Measurements from ENCODE around the gene GLIPR1L1.
A peak's percentile ranks its signal among the peaks of the same experiment; 100 is the strongest.

The GLIPR1L1 gene

DNA sequence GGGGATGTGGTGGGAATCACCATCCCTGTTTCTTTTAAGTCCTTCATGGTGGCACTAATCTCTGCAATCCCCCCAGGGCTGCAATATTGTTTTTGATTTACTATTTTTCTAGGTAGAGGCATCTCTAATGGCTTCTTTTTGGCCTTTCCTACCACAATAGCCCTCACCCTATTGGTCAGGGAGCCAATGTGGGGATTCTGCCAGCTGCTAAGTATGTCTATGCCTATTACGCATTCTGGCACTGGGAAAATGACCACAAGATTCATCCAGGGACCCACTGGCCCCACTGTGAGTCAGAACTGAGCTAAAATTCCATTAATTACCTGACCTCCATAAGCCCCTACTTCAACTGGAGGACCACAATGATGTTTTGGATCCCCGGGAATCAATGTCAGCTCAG, 40.5 kb downstream of the GLIPR1L1 start:
- H3K27me3 ChIP-seq (ENCODE audit: control insufficient read depth in 1 of 2, insufficient read depth in 1 of 2, low read length in 2 of 2): no peaks in the 10 kb centered on the region
- no peak overlapping the region for H3K9ac ChIP-seq (ENCODE audit: low read length)
- H3K4me1 ChIP-seq (ENCODE audit: control insufficient read depth, insufficient read depth, low read depth, low read length): no peaks in the 10 kb centered on the region
- no peak overlapping the region for H2BK120ac ChIP-seq (ENCODE audit: low read depth, low read length)
- H3K14ac ChIP-seq (ENCODE audit: low read length in 2 of 2): no peak overlapping the region
- H2BK15ac ChIP-seq (ENCODE audit: low read depth, poor library complexity, severe bottlenecking): no peak overlapping the region
- no peak overlapping the region for H3K4ac ChIP-seq (ENCODE audit: low read depth in 1 of 2, low read length in 2 of 2)
- H2AK5ac ChIP-seq (ENCODE audit: low read length, severe bottlenecking): no peak overlapping the region
- H3K79me1 ChIP-seq (replicated peaks; ENCODE audit: low read length, poor library complexity, severe bottlenecking): no peaks in the 10 kb centered on the region
- no peak for DNase-seq
- no peak overlapping the region for H3K18ac ChIP-seq (ENCODE audit: low read depth in 1 of 2, low read length in 2 of 2)
- H2BK12ac ChIP-seq (ENCODE audit: low read length in 2 of 2): no peak overlapping the region
- H3K9me3 ChIP-seq (ENCODE audit: control insufficient read depth, low read length): no peaks in the 10 kb centered on the region
- H3K4me2 ChIP-seq (ENCODE audit: low read length, poor library complexity, severe bottlenecking): no peak overlapping the region
- H4K91ac ChIP-seq (ENCODE audit: low read length): no peak overlapping the region
- H3K27ac ChIP-seq (ENCODE audit: low read length, poor library complexity, severe bottlenecking): no peak overlapping the region
- no peak overlapping the region for H3K23ac ChIP-seq (ENCODE audit: low read length in 2 of 2)
- H4K8ac ChIP-seq (ENCODE audit: low read length): no peak overlapping the region
- H3K36me3 ChIP-seq (ENCODE audit: control insufficient read depth in 1 of 2, insufficient read depth in 2 of 2, low read depth in 1 of 2, low read length in 2 of 2): no peaks in the 10 kb centered on the region
- WGBS: 97% methylated on average over 2 of the region's 2 CpGs
- H2BK5ac ChIP-seq (ENCODE audit: low read depth, low read length, poor library complexity, severe bottlenecking): no peak overlapping the region
- no peak overlapping the region for H2AFZ ChIP-seq (ENCODE audit: low read depth, low read length)
- H3K4me3 ChIP-seq (ENCODE audit: insufficient read depth in 1 of 2, low read depth in 1 of 2, low read length in 2 of 2): no peak overlapping the region

DNA sequence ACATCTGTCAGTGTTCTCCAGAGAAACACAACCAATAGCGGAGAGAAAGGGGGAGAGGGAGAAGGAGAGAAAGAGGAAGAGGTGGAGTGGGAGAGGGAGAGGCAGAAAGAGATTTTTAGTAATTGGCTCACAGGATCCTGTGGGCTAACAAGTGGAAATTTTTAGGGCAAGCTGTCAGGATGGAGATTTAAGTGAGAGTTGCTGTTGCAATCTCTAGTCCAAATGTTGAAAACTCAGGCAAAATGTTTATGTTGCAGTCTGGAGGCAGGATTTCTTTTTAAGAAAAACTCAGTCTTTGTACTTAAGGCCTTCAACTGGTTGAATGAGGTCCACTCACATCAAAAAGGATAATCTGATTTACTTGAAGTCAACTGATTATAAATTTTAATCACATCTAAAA, 43.9 kb downstream of the GLIPR1L1 start:
- H3K79me1 ChIP-seq (replicated peaks; ENCODE audit: low read length, poor library complexity, severe bottlenecking): no peaks in the 10 kb centered on the region
- peak; percentile 72 for DNase-seq
- no peak overlapping the region for H3K4me2 ChIP-seq (ENCODE audit: low read length, poor library complexity, severe bottlenecking)
- peak overlapping the region; percentile 28 for H3K9ac ChIP-seq (ENCODE audit: low read length)
- no peaks in the 10 kb centered on the region for H3K36me3 ChIP-seq (ENCODE audit: control insufficient read depth in 1 of 2, insufficient read depth in 2 of 2, low read depth in 1 of 2, low read length in 2 of 2)
- H4K91ac ChIP-seq (ENCODE audit: low read length): no peak overlapping the region
- no peak overlapping the region for H3K27ac ChIP-seq (ENCODE audit: low read length, poor library complexity, severe bottlenecking)
- no peaks in the 10 kb centered on the region for H3K27me3 ChIP-seq (ENCODE audit: control insufficient read depth in 1 of 2, insufficient read depth in 1 of 2, low read length in 2 of 2)
- no peak overlapping the region for H3K23ac ChIP-seq (ENCODE audit: low read length in 2 of 2)
- H2BK120ac ChIP-seq (ENCODE audit: low read depth, low read length): no peak overlapping the region
- H2AK5ac ChIP-seq (ENCODE audit: low read length, severe bottlenecking): no peak overlapping the region
- no peak overlapping the region for H3K14ac ChIP-seq (ENCODE audit: low read length in 2 of 2)
- H4K8ac ChIP-seq (ENCODE audit: low read length): no peak overlapping the region
- no peak overlapping the region for H3K4me3 ChIP-seq (ENCODE audit: insufficient read depth in 1 of 2, low read depth in 1 of 2, low read length in 2 of 2)
- H2AFZ ChIP-seq (ENCODE audit: low read depth, low read length): no peak overlapping the region
- no peaks in the 10 kb centered on the region for H3K9me3 ChIP-seq (ENCODE audit: control insufficient read depth, low read length)
- WGBS: 97% methylated on average over 1 of the region's 1 CpG
- no peak overlapping the region for H2BK15ac ChIP-seq (ENCODE audit: low read depth, poor library complexity, severe bottlenecking)
- no peak overlapping the region for H3K4ac ChIP-seq (ENCODE audit: low read depth in 1 of 2, low read length in 2 of 2)
- no peak overlapping the region for H3K18ac ChIP-seq (ENCODE audit: low read depth in 1 of 2, low read length in 2 of 2)
- H3K4me1 ChIP-seq (ENCODE audit: control insufficient read depth, insufficient read depth, low read depth, low read length): no peaks in the 10 kb centered on the region
- H2BK5ac ChIP-seq (ENCODE audit: low read depth, low read length, poor library complexity, severe bottlenecking): no peak overlapping the region
- H2BK12ac ChIP-seq (ENCODE audit: low read length in 2 of 2): no peak overlapping the region

DNA sequence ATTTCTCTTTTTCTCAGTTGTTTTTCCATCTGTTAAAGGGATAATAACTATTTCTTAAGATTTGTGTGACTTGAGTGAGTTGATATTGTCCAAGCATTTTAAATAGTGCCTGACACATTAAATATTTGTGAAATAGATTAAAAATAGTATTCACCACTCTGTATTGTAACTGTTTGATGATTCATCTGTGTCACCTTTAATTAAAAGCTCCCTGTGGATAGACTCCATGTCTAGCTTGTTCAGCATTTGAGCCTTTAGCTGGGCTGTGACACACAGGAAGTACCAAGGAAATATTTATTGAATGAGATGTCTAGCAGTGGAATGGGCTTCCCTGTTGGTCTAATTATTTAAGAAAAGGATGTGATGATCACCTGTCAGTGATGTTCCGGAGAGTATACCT, 54.6 kb downstream of the GLIPR1L1 start:
- H4K91ac ChIP-seq (ENCODE audit: low read length): no peak overlapping the region
- H2BK12ac ChIP-seq (ENCODE audit: low read length in 2 of 2): no peak overlapping the region
- H2BK5ac ChIP-seq (ENCODE audit: low read depth, low read length, poor library complexity, severe bottlenecking): no peak overlapping the region
- no peak overlapping the region for H2AFZ ChIP-seq (ENCODE audit: low read depth, low read length)
- peak; percentile 36 for DNase-seq
- H3K4me1 ChIP-seq (ENCODE audit: control insufficient read depth, insufficient read depth, low read depth, low read length): no peaks in the 10 kb centered on the region
- H3K27me3 ChIP-seq (ENCODE audit: control insufficient read depth in 1 of 2, insufficient read depth in 1 of 2, low read length in 2 of 2): no peaks in the 10 kb centered on the region
- no peak overlapping the region for H2BK120ac ChIP-seq (ENCODE audit: low read depth, low read length)
- no peaks in the 10 kb centered on the region for H3K9me3 ChIP-seq (ENCODE audit: control insufficient read depth, low read length)
- no peak overlapping the region for H3K14ac ChIP-seq (ENCODE audit: low read length in 2 of 2)
- no peak overlapping the region for H4K8ac ChIP-seq (ENCODE audit: low read length)
- no peak overlapping the region for H2AK5ac ChIP-seq (ENCODE audit: low read length, severe bottlenecking)
- H3K4ac ChIP-seq (ENCODE audit: low read depth in 1 of 2, low read length in 2 of 2): no peak overlapping the region
- H3K4me3 ChIP-seq (ENCODE audit: insufficient read depth in 1 of 2, low read depth in 1 of 2, low read length in 2 of 2): peak overlapping the region in 1 of 2 experiments; percentile 85
- H2BK15ac ChIP-seq (ENCODE audit: low read depth, poor library complexity, severe bottlenecking): no peak overlapping the region
- H3K23ac ChIP-seq (ENCODE audit: low read length in 2 of 2): no peak overlapping the region
- no peak overlapping the region for H3K27ac ChIP-seq (ENCODE audit: low read length, poor library complexity, severe bottlenecking)
- H3K4me2 ChIP-seq (ENCODE audit: low read length, poor library complexity, severe bottlenecking): no peak overlapping the region
- H3K18ac ChIP-seq (ENCODE audit: low read depth in 1 of 2, low read length in 2 of 2): no peak overlapping the region
- peak overlapping the region; percentile 99 for H3K9ac ChIP-seq (ENCODE audit: low read length)
- WGBS: 88% methylated on average over 1 of the region's 1 CpG
- no peaks in the 10 kb centered on the region for H3K36me3 ChIP-seq (ENCODE audit: control insufficient read depth in 1 of 2, insufficient read depth in 2 of 2, low read depth in 1 of 2, low read length in 2 of 2)
- H3K79me1 ChIP-seq (replicated peaks; ENCODE audit: low read length, poor library complexity, severe bottlenecking): no peaks in the 10 kb centered on the region

DNA sequence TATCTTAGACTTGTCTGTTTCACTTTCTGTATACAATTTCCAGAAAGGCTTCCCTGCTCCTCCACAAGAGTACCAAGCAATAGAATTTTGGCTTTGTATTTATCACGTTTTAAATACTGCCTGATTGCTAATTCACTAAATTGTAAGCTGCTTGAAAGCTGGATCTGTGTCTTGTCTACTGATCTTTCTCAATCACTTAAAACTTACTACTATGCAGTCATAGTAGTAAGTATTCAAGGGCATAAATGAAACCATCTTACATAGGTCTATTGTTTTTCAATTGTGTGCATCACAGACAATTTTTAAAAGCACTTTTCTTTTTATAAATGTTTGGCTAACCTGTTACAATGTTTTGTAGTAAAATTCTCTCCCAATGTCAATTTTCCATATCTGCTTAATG, 55.2 kb downstream of the GLIPR1L1 start:
- H3K23ac ChIP-seq (ENCODE audit: low read length in 2 of 2): no peak overlapping the region
- no peaks in the 10 kb centered on the region for H3K36me3 ChIP-seq (ENCODE audit: control insufficient read depth in 1 of 2, insufficient read depth in 2 of 2, low read depth in 1 of 2, low read length in 2 of 2)
- H3K27ac ChIP-seq (ENCODE audit: low read length, poor library complexity, severe bottlenecking): no peak overlapping the region
- H3K9ac ChIP-seq (ENCODE audit: low read length): peak overlapping the region; percentile 99
- no peak overlapping the region for H3K18ac ChIP-seq (ENCODE audit: low read depth in 1 of 2, low read length in 2 of 2)
- no peak overlapping the region for H3K14ac ChIP-seq (ENCODE audit: low read length in 2 of 2)
- no peaks in the 10 kb centered on the region for H3K9me3 ChIP-seq (ENCODE audit: control insufficient read depth, low read length)
- H3K4me1 ChIP-seq (ENCODE audit: control insufficient read depth, insufficient read depth, low read depth, low read length): no peaks in the 10 kb centered on the region
- H3K4ac ChIP-seq (ENCODE audit: low read depth in 1 of 2, low read length in 2 of 2): no peak overlapping the region
- no peak overlapping the region for H4K91ac ChIP-seq (ENCODE audit: low read length)
- DNase-seq: peak; percentile 26
- H2AFZ ChIP-seq (ENCODE audit: low read depth, low read length): no peak overlapping the region
- H2BK12ac ChIP-seq (ENCODE audit: low read length in 2 of 2): no peak overlapping the region
- no peak overlapping the region for H2BK120ac ChIP-seq (ENCODE audit: low read depth, low read length)
- H4K8ac ChIP-seq (ENCODE audit: low read length): no peak overlapping the region
- peak overlapping the region in 1 of 2 experiments; percentile 85 for H3K4me3 ChIP-seq (ENCODE audit: insufficient read depth in 1 of 2, low read depth in 1 of 2, low read length in 2 of 2)
- no peak overlapping the region for H2BK15ac ChIP-seq (ENCODE audit: low read depth, poor library complexity, severe bottlenecking)
- no peak overlapping the region for H2BK5ac ChIP-seq (ENCODE audit: low read depth, low read length, poor library complexity, severe bottlenecking)
- H3K4me2 ChIP-seq (ENCODE audit: low read length, poor library complexity, severe bottlenecking): no peak overlapping the region
- no peaks in the 10 kb centered on the region for H3K79me1 ChIP-seq (replicated peaks; ENCODE audit: low read length, poor library complexity, severe bottlenecking)
- H2AK5ac ChIP-seq (ENCODE audit: low read length, severe bottlenecking): no peak overlapping the region
- WGBS: no CpG with 5 or more reads among the region's 1 CpG
- H3K27me3 ChIP-seq (ENCODE audit: control insufficient read depth in 1 of 2, insufficient read depth in 1 of 2, low read length in 2 of 2): no peaks in the 10 kb centered on the region
